Heart right ventricle (tissue), 16 donors: Measurements from ENCODE around the gene PEMT. TPM values are rescaled to one million over a fixed set of nuclear protein-coding genes. Genes with fewer than 3 reads are reported as not detected.

ENCODE experiments used
- ATAC-seq, 8 donors: fragments of 200-7000 bp; cut with Tn5 transposase; one replicate each; pipeline ENCODE4 v1.9.1; 2020; ENCODE audit warnings: mild to moderate bottlenecking in 8 of 8, moderate library complexity in 8 of 8, moderate number of reproducible peaks in 1 of 8
- DNase-seq, 2 donors: peaks; one replicate each; pipeline ENCODE4 v3.0.0-alpha.2; 2020
- H3K27ac ChIP-seq, 10 donors: fragments of 200-600 bp; sonication (generic) in 2 of 10; one replicate each; pipeline versions ENCODE4 v1.5.0 to v1.8.0; 2020 to 2022; ENCODE audit warnings: mild to moderate bottlenecking in 3 of 10
- H3K27me3 ChIP-seq, 7 donors: fragments of 200-600 bp; one replicate each; pipeline ENCODE4 v1.8.0; 2021 to 2022; ENCODE audit warnings: mild to moderate bottlenecking in 2 of 7
- H3K36me3 ChIP-seq, 9 donors: fragments of 200-600 bp; sonication (generic) in 1 of 9; one replicate each; pipeline versions ENCODE4 v1.5.0 to v1.8.0; 2020 to 2022; ENCODE audit warnings: mild to moderate bottlenecking in 2 of 9
- H3K4me1 ChIP-seq, 9 donors: fragments of 200-600 bp; sonication (generic) in 1 of 9; one replicate each; pipeline versions ENCODE4 v1.5.0 to v1.8.0; 2020 to 2022; ENCODE audit warnings: mild to moderate bottlenecking in 4 of 9
- H3K4me3 ChIP-seq, 10 donors: fragments of 200-600 bp; sonication (generic) in 2 of 10; one replicate each; pipeline versions ENCODE4 v1.5.0 to v1.8.0; 2020 to 2022; ENCODE audit warnings: mild to moderate bottlenecking in 7 of 10, moderate library complexity in 2 of 10
- H3K9me3 ChIP-seq, 11 donors: fragments of 200-600 bp in 10 of 11; sonication (generic) in 2 of 11; one replicate each; pipeline versions ENCODE4 v1.5.0 to v1.8.0; 2013 to 2022; ENCODE audit warnings: mild to moderate bottlenecking in 2 of 11, control low read depth in 1 of 11, moderate library complexity in 1 of 11
- WGBS, 2 donors: extraction: QIAGEN DNeasy Blood & Tissue Kit; methylation state at CpG; one replicate each; pipeline ENCODE4 v1.1.7; 2013; ENCODE audit warnings: inconsistent platforms in 1 of 2; 5-methylcytosine and 5-hydroxymethylcytosine counted together
- intact Hi-C, 10 donors: fragments of 100-400 bp; cut with DNase I; formaldehyde crosslinking; loops; one replicate each; pipeline versions ENCODE4 v1.11.1 to v1.14.2; 2022
- polyA plus RNA-seq, 2 donors: library from polyadenylated mRNA; stranded (reverse); fragments of 200-250 nt; gene quantifications; one replicate each; pipeline ENCODE4 v1.2.3, GENCODE V29; 2013
- total RNA-seq, 10 donors: library from RNA; stranded (reverse); fragmentation: NEBNext Ultra II Directional in 3 of 10; extraction: Animal tissue kit (Norgen Biotek cat#: 25700) in 3 of 10; gene quantifications; one replicate each; pipeline versions ENCODE4 v1.2.1 to v1.2.4, GENCODE V29; 2021 to 2023
- TF ChIP-seq, protein P1 (sequence below), 9 donors: fragments of 200-600 bp; sonication (generic) in 2 of 9; IDR thresholded peaks; one replicate each; pipeline versions ENCODE4 v1.5.0 to v1.8.0; 2021 to 2022; ENCODE audit warnings: antibody characterized with exemption in 9 of 9, mild to moderate bottlenecking in 5 of 9, moderate library complexity in 1 of 9
- donor health status: Arrhythmogenic right ventricular cardiomyopathy.
- donor health status: ischemic (EF 13 %, LVEDD 7.1; RV severe dilation, severe dysfunction).
- donor health status: healthy with polysubstance abuse.
- donor health status: DM: no; HTN: yes; CAD: no.
- donor health status: DM: no; HTN: no; CAD: no.
- donor health status: ischemic (EF 25% LVEDD 6.9; RV normal size, moderate dysfunction).
- donor health status: ischemic (EF 25% LVEDD 5.7; RV mildly dilated, moderate dysfunction).
- donor health status: healthy.
- donor health status: DM: yes; HTN: yes; CAD: no.
- donor health status: Ischemic cardiomyopathy.
- donor health status: ischemic (EF 35%, LVEDD 5.7; RV mildly dilated, moderate dysfunction).
- donor health status: nonischemic (EF 11% LVEDD 7.7; RV severe dilation, severe dysfunction).
- donor health status: DM: yes; HTN: yes; CAD: no.
- donor health status: PGD.
- donor health status: ischemic (EF 29% LVEDD 5.4; RV normal size, mild dysfunction).
- donor health status: nonischemic (EF 23%, LVEDD 6.1; RV moderate dilation, normal function).

PEMT gene
- total and polyA plus RNA-seq, 12 donors = 13.5 to 55.2 (median 22.0) TPM

DNA sequence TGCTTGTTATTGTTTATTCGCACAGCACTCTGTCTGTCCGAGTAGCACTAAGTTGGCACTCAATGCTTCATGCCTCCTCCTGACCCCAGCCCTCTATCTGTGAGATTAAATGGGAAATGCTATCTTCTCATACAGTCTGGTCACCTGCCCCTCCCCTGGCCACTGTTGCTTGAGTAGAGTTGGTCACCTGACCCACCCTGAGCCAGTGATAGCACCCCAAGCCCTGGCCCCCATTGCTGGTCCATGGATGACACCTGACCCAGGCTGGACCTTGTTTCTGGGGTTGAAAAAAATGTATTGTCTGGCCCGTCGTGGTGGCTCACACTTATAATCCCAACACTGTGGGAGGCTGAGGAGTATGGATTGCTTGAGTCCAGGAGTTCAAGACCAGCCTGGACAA is 8.5 kb upstream of the PEMT start:
- intact Hi-C loops = no loop called here
- no peaks in the 10 kb centered on the region for H3K4me1 ChIP-seq
- no peaks in the 10 kb centered on the region for H3K27me3 ChIP-seq
- H3K27ac ChIP-seq = no peak overlapping the region
- no peaks in the 10 kb centered on the region for H3K36me3 ChIP-seq
- TF ChIP-seq, protein P1, sequence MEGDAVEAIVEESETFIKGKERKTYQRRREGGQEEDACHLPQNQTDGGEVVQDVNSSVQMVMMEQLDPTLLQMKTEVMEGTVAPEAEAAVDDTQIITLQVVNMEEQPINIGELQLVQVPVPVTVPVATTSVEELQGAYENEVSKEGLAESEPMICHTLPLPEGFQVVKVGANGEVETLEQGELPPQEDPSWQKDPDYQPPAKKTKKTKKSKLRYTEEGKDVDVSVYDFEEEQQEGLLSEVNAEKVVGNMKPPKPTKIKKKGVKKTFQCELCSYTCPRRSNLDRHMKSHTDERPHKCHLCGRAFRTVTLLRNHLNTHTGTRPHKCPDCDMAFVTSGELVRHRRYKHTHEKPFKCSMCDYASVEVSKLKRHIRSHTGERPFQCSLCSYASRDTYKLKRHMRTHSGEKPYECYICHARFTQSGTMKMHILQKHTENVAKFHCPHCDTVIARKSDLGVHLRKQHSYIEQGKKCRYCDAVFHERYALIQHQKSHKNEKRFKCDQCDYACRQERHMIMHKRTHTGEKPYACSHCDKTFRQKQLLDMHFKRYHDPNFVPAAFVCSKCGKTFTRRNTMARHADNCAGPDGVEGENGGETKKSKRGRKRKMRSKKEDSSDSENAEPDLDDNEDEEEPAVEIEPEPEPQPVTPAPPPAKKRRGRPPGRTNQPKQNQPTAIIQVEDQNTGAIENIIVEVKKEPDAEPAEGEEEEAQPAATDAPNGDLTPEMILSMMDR (IDR thresholded peaks at IDR 0.05) = no peak
- DNase-seq (no peak), ATAC-seq (no peak)
- no peak overlapping the region for H3K4me3 ChIP-seq
- H3K9me3 ChIP-seq = no peaks in the 10 kb centered on the region
- WGBS, 2 donors = 84 to 89% methylated on average over 4 of the region's 4 CpGs

DNA sequence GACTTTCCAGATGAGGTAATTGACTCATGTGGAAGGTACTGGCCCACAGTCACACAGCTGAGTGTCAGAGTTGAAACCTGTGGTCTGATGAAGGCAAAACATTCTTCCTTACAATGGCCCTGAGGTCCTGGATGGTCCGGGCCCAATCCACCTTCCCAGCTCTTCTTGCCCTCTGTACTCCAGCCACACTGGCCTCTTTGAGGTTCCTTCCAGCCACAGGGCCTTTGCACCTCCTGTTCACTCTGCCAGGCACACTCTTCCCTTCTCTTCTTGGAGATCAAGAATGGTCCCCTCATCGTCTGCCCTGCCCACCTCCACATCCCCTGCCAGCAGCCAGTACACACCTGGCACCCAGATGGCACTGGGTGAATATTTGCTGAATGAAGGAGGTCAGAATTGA is 6.5 kb upstream of the PEMT start:
- DNase-seq (no peak), ATAC-seq (no peak)
- H3K4me1 ChIP-seq = peaks cover 0 to 4% (median 2%) of the 10 kb centered on the region in 9 donors
- no peaks in the 10 kb centered on the region for H3K27me3 ChIP-seq
- TF ChIP-seq, protein P1 (IDR thresholded peaks at IDR 0.05) = no peak
- H3K9me3 ChIP-seq = no peaks in the 10 kb centered on the region
- WGBS, 2 donors = 94 to 98% methylated on average over 2 of the region's 2 CpGs
- H3K27ac ChIP-seq = no peak overlapping the region
- H3K4me3 ChIP-seq = no peak overlapping the region
- H3K36me3 ChIP-seq = no peaks in the 10 kb centered on the region
- intact Hi-C loops = no loop called here

DNA sequence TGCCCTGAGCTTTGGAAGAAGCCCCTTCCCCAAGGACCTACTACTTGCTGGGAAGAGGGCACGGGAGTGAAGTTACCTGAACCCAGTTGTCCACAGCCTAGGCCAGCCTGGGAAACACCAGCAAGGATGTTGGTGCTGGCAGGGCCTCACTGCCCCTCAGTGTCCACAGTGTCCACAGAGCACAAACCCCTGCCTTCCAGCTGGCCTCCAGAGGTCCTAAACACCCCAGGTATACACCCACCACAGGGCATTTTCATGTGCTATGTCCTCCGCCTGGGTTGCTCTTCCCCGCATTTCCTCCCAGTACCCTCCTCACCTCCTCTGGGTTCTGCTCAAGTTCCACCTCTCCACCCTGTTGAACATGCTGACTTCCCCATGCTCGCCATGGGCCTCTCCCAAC is 4.2 kb upstream of the PEMT start:
- intact Hi-C loops = no loop called here
- Histone ChIP-seq H3K27ac (no peak overlapping the region), H3K4me1 (peaks cover 2 to 15% (median 13%) of the 10 kb centered on the region in 9 donors), H3K27me3 (no peaks in the 10 kb centered on the region), H3K36me3 (no peaks in the 10 kb centered on the region), H3K4me3 (no peak overlapping the region), H3K9me3 (no peaks in the 10 kb centered on the region)
- TF ChIP-seq, protein P1 (IDR thresholded peaks at IDR 0.05) = no peak
- no peak for DNase-seq
- no peak for ATAC-seq
- WGBS, 2 donors = 90 to 93% methylated on average over 4 of the region's 4 CpGs

DNA sequence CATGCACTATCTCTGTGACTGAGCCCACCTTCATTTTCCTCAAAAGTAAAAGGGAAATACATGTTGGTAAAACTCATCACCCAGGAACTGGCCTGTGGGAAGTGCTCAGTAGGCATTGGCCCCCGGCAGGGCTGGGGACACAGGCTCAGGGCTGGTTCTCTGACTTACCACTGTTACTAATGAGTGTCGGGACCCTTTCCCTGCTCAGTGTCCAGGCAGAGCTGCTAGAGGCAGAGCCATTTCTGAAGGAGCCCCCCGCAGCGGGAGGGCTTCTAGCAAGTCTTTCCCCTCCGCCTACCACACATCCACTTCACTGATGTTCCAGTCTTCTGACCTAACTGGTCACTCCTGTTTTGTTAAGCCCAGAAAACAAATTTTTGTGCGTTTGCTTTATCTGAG is 1.7 kb upstream of the PEMT start:
- TF ChIP-seq, protein P1 (IDR thresholded peaks at IDR 0.05) = no peak
- peak overlapping the region in 1 of 10 donors; percentile 10 for H3K27ac ChIP-seq
- H3K36me3 ChIP-seq = no peaks in the 10 kb centered on the region
- no peaks in the 10 kb centered on the region for H3K27me3 ChIP-seq
- H3K4me1 ChIP-seq = peaks cover 8 to 26% (median 21%) of the 10 kb centered on the region in 9 donors
- ATAC-seq (no peak), DNase-seq (no peak)
- no peaks in the 10 kb centered on the region for H3K9me3 ChIP-seq
- H3K4me3 ChIP-seq = peak overlapping the region in 1 of 10 donors; percentile 81
- WGBS, 2 donors = 87% methylated on average over 6 of the region's 6 CpGs
- intact Hi-C loops = no loop called here
